HEK293 (cell line): ENCODE results near the gene FSTL4.
A peak's percentile ranks its signal among the peaks of the same experiment; 100 is the strongest.

Experiments used
- CTCF ChIA-PET: fragments of 350-600 bp; formaldehyde crosslinking; extraction: SDS; loops from one replicate; lab custom pipeline; 2021; ENCODE audit warnings: antibody characterized with exemption; lab: Yijun Ruan, JAX
- POLR2A ChIA-PET: fragments of 300-600 bp; formaldehyde crosslinking; extraction: SDS; loops from one replicate; lab custom pipeline; 2020; ENCODE audit warnings: antibody characterized with exemption, inconsistent platforms; lab: Yijun Ruan, JAX
- H3K27ac ChIP-seq: fragments of 200-500 bp; sonication (Bioruptor generic); 2 replicates; pipeline ENCODE4 v1.5.1; 2014; ENCODE audit warnings: low read depth, low read length, control low read depth, inconsistent platforms; ENCODE audit errors: extremely low read depth
- H3K36me3 ChIP-seq, 2 experiments: fragments of 200-500 bp in 1 of 2; sonication (Bioruptor generic) in 1 of 2; 1 replicate in 1 of 2; 2 replicates in 1 of 2; pipeline ENCODE4 v1.5.1; 2014 to 2017; ENCODE audit warnings: inconsistent platforms in 2 of 2, low read length in 2 of 2; ENCODE audit not compliant: control insufficient read depth in 2 of 2, insufficient read depth in 1 of 2
- H3K4me1 ChIP-seq: fragments of 200-500 bp; sonication (Bioruptor generic); 2 replicates; pipeline ENCODE4 v1.5.1; 2014; ENCODE audit warnings: mild to moderate bottlenecking, low read length, inconsistent platforms; ENCODE audit not compliant: control insufficient read depth, insufficient read depth
- H3K4me3 ChIP-seq: 2 replicates; pipeline ENCODE4 v1.5.1; 2011; ENCODE audit warnings: low read depth, mild to moderate bottlenecking, control low read depth, low read length, moderate library complexity
- H3K9me3 ChIP-seq: fragments of 200-500 bp; sonication (Bioruptor generic); 2 replicates; pipeline ENCODE4 v1.5.1; 2014; ENCODE audit warnings: low read depth, low read length, inconsistent platforms; ENCODE audit not compliant: control insufficient read depth, insufficient read depth
- KLF7 ChIP-seq: fragments of 450-650 bp; formaldehyde crosslinking; IDR thresholded peaks from 2 replicates; pipeline ENCODE4 v1.5.1; 2016; ENCODE audit warnings: missing biosample characterization, missing genetic modification characterization, borderline replicate concordance
- ZBTB1 ChIP-seq: fragments of 450-650 bp; formaldehyde crosslinking; IDR thresholded peaks from 2 replicates; pipeline ENCODE4 v1.5.1; 2016; ENCODE audit warnings: missing biosample characterization, missing genetic modification characterization
- ZBTB17 ChIP-seq: fragments of 450-650 bp; formaldehyde crosslinking; IDR thresholded peaks from 2 replicates; pipeline ENCODE4 v1.5.1; 2016; ENCODE audit warnings: missing biosample characterization, missing genetic modification characterization
- ZBTB7A ChIP-seq: fragments of 450-650 bp; formaldehyde crosslinking; IDR thresholded peaks from 2 replicates; pipeline ENCODE4 v1.5.1; 2016; ENCODE audit warnings: low read depth, missing biosample characterization, missing genetic modification characterization
- ZEB2 ChIP-seq: fragments of 450-650 bp; formaldehyde crosslinking; IDR thresholded peaks from 2 replicates; pipeline ENCODE4 v1.5.1; 2016; ENCODE audit warnings: missing biosample characterization, missing genetic modification characterization
- ZNF146 ChIP-seq: fragments of 450-650 bp; formaldehyde crosslinking; IDR thresholded peaks from 2 replicates; pipeline ENCODE4 v1.5.1; 2016; ENCODE audit warnings: missing biosample characterization, missing genetic modification characterization
- ZNF16 ChIP-seq: fragments of 450-650 bp; formaldehyde crosslinking; IDR thresholded peaks from 2 replicates; pipeline ENCODE4 v1.5.1; 2016; ENCODE audit warnings: low read depth, missing biosample characterization, missing genetic modification characterization
- ZNF423 ChIP-seq: fragments of 450-650 bp; formaldehyde crosslinking; IDR thresholded peaks from 2 replicates; pipeline ENCODE4 v1.5.1; 2016; ENCODE audit warnings: missing biosample characterization, missing genetic modification characterization
- ZNF600 ChIP-seq: fragments of 450-650 bp; formaldehyde crosslinking; IDR thresholded peaks from 2 replicates; pipeline ENCODE4 v1.5.1; 2016; ENCODE audit warnings: missing biosample characterization, missing genetic modification characterization
- ZNF629 ChIP-seq: fragments of 450-650 bp; formaldehyde crosslinking; IDR thresholded peaks from 2 replicates; pipeline ENCODE4 v1.5.1; 2017; ENCODE audit warnings: missing biosample characterization, missing genetic modification characterization
- ZNF768 ChIP-seq: fragments of 450-650 bp; formaldehyde crosslinking; IDR thresholded peaks from 2 replicates; pipeline ENCODE4 v1.5.1; 2018; ENCODE audit warnings: missing biosample characterization, mild to moderate bottlenecking, missing genetic modification characterization
- TF ChIP-seq, protein P1 (sequence below): fragments of 450-650 bp; IDR thresholded peaks from 2 replicates; pipeline ENCODE4 v1.5.1; 2018; ENCODE audit warnings: missing biosample characterization, mild to moderate bottlenecking, missing genetic modification characterization
- TF ChIP-seq, protein P2 (sequence below): fragments of 450-650 bp; formaldehyde crosslinking; IDR thresholded peaks from 2 replicates; pipeline ENCODE4 v1.5.1; 2016; ENCODE audit warnings: missing biosample characterization, missing genetic modification characterization
- TF ChIP-seq, protein P3 (sequence below): fragments of 450-650 bp; IDR thresholded peaks from 2 replicates; pipeline ENCODE4 v1.5.1; 2018; ENCODE audit warnings: missing biosample characterization, missing genetic modification characterization
- TF ChIP-seq, protein P4 (sequence below): fragments of 450-650 bp; formaldehyde crosslinking; IDR thresholded peaks from 2 replicates; pipeline ENCODE4 v1.5.1; 2016; ENCODE audit warnings: missing biosample characterization, missing genetic modification characterization
- TF ChIP-seq, protein P5 (sequence below): fragments of 450-650 bp; formaldehyde crosslinking; IDR thresholded peaks from 2 replicates; pipeline ENCODE4 v1.5.1; 2016; ENCODE audit warnings: missing biosample characterization, missing genetic modification characterization
- TF ChIP-seq, protein P6 (sequence below): fragments of 450-650 bp; formaldehyde crosslinking; IDR thresholded peaks from 2 replicates; pipeline ENCODE4 v1.5.1; 2016; ENCODE audit warnings: missing biosample characterization, missing genetic modification characterization
- TF ChIP-seq, protein P7 (sequence below): fragments of 450-650 bp; formaldehyde crosslinking; IDR thresholded peaks from 2 replicates; pipeline ENCODE4 v1.5.1; 2017; ENCODE audit warnings: missing biosample characterization, missing genetic modification characterization

FSTL4 gene

DNA sequence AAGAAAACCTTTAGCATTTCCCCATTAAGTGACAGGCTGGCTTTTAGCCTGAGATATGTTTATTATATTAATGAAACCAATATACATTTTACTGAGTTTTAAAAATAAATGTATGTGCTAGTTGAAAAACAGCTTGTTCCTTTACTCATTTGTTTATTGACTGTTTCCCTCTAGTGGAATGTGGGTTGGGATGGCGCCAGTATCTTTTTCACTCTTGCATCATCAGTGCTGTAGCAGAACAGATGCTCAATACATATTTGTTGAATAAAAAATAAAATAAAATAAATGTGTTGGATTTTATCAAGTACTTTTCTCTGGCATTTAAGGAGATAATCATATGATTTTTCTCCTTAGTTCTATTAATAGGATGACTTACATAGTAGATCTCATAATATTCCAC, 43.0 kb downstream of the FSTL4 start (continued):
- no peak for TF ChIP-seq ZBTB7A (tag by site-specific recombination)
- TF ChIP-seq ZBTB1 (tag by site-specific recombination) = no peak
- TF ChIP-seq ZNF629 (tag by site-specific recombination) = no peak
- no peak for TF ChIP-seq ZNF600
- no peak for TF ChIP-seq ZEB2 (tag by site-specific recombination)
- TF ChIP-seq, protein P1, sequence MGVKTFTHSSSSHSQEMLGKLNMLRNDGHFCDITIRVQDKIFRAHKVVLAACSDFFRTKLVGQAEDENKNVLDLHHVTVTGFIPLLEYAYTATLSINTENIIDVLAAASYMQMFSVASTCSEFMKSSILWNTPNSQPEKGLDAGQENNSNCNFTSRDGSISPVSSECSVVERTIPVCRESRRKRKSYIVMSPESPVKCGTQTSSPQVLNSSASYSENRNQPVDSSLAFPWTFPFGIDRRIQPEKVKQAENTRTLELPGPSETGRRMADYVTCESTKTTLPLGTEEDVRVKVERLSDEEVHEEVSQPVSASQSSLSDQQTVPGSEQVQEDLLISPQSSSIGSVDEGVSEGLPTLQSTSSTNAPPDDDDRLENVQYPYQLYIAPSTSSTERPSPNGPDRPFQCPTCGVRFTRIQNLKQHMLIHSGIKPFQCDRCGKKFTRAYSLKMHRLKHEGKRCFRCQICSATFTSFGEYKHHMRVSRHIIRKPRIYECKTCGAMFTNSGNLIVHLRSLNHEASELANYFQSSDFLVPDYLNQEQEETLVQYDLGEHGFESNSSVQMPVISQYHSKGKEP (tag by site-specific recombination) = no peak
- TF ChIP-seq, protein P2, sequence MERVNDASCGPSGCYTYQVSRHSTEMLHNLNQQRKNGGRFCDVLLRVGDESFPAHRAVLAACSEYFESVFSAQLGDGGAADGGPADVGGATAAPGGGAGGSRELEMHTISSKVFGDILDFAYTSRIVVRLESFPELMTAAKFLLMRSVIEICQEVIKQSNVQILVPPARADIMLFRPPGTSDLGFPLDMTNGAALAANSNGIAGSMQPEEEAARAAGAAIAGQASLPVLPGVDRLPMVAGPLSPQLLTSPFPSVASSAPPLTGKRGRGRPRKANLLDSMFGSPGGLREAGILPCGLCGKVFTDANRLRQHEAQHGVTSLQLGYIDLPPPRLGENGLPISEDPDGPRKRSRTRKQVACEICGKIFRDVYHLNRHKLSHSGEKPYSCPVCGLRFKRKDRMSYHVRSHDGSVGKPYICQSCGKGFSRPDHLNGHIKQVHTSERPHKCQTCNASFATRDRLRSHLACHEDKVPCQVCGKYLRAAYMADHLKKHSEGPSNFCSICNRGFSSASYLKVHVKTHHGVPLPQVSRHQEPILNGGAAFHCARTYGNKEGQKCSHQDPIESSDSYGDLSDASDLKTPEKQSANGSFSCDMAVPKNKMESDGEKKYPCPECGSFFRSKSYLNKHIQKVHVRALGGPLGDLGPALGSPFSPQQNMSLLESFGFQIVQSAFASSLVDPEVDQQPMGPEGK (tag by site-specific recombination) = no peak
- no peak for TF ChIP-seq ZBTB17 (tag by site-specific recombination)
- TF ChIP-seq, protein P3, sequence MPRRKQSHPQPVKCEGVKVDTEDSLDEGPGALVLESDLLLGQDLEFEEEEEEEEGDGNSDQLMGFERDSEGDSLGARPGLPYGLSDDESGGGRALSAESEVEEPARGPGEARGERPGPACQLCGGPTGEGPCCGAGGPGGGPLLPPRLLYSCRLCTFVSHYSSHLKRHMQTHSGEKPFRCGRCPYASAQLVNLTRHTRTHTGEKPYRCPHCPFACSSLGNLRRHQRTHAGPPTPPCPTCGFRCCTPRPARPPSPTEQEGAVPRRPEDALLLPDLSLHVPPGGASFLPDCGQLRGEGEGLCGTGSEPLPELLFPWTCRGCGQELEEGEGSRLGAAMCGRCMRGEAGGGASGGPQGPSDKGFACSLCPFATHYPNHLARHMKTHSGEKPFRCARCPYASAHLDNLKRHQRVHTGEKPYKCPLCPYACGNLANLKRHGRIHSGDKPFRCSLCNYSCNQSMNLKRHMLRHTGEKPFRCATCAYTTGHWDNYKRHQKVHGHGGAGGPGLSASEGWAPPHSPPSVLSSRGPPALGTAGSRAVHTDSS = no peak
- TF ChIP-seq, protein P4, sequence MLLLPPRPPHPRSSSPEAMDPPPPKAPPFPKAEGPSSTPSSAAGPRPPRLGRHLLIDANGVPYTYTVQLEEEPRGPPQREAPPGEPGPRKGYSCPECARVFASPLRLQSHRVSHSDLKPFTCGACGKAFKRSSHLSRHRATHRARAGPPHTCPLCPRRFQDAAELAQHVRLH (tag by site-specific recombination) = no peak
- no peak for TF ChIP-seq KLF7
- TF ChIP-seq, protein P5, sequence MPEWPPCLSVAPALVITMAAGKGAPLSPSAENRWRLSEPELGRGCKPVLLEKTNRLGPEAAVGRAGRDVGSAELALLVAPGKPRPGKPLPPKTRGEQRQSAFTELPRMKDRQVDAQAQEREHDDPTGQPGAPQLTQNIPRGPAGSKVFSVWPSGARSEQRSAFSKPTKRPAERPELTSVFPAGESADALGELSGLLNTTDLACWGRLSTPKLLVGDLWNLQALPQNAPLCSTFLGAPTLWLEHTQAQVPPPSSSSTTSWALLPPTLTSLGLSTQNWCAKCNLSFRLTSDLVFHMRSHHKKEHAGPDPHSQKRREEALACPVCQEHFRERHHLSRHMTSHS (tag by site-specific recombination) = no peak

DNA sequence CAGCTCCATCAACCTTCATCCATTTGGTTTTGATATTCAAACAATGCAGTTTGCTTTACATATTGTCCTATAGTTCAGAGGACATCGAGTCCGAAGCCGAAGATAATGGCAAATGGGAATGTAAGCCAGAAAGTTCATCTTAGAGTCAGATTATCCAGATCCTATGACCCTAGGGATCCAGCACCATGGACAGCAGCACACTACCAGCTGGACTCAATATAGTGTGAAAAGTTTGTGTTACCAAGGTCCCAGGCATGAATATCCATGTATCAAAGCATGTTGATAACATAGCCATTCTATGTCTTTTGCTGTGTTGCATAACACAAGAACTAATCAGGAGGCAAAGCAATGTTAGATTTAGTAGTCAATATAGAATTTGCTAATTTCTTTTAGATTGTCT, 46.3 kb downstream of the FSTL4 start:
- H3K27ac ChIP-seq = no peak overlapping the region
- no peaks in the 10 kb centered on the region for H3K4me1 ChIP-seq
- no peaks in the 10 kb centered on the region for H3K36me3 ChIP-seq
- CTCF ChIA-PET = no interaction called here
- TF ChIP-seq, protein P6, sequence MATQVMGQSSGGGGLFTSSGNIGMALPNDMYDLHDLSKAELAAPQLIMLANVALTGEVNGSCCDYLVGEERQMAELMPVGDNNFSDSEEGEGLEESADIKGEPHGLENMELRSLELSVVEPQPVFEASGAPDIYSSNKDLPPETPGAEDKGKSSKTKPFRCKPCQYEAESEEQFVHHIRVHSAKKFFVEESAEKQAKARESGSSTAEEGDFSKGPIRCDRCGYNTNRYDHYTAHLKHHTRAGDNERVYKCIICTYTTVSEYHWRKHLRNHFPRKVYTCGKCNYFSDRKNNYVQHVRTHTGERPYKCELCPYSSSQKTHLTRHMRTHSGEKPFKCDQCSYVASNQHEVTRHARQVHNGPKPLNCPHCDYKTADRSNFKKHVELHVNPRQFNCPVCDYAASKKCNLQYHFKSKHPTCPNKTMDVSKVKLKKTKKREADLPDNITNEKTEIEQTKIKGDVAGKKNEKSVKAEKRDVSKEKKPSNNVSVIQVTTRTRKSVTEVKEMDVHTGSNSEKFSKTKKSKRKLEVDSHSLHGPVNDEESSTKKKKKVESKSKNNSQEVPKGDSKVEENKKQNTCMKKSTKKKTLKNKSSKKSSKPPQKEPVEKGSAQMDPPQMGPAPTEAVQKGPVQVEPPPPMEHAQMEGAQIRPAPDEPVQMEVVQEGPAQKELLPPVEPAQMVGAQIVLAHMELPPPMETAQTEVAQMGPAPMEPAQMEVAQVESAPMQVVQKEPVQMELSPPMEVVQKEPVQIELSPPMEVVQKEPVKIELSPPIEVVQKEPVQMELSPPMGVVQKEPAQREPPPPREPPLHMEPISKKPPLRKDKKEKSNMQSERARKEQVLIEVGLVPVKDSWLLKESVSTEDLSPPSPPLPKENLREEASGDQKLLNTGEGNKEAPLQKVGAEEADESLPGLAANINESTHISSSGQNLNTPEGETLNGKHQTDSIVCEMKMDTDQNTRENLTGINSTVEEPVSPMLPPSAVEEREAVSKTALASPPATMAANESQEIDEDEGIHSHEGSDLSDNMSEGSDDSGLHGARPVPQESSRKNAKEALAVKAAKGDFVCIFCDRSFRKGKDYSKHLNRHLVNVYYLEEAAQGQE (tag by site-specific recombination) = peak; percentile 99
- TF ChIP-seq ZNF16 (tag by site-specific recombination) (no peak), ZNF146 (tag by site-specific recombination) (no peak), ZNF423 (tag by site-specific recombination) (no peak), ZNF768 (tag by site-specific recombination) (no peak)
- TF ChIP-seq, protein P7, sequence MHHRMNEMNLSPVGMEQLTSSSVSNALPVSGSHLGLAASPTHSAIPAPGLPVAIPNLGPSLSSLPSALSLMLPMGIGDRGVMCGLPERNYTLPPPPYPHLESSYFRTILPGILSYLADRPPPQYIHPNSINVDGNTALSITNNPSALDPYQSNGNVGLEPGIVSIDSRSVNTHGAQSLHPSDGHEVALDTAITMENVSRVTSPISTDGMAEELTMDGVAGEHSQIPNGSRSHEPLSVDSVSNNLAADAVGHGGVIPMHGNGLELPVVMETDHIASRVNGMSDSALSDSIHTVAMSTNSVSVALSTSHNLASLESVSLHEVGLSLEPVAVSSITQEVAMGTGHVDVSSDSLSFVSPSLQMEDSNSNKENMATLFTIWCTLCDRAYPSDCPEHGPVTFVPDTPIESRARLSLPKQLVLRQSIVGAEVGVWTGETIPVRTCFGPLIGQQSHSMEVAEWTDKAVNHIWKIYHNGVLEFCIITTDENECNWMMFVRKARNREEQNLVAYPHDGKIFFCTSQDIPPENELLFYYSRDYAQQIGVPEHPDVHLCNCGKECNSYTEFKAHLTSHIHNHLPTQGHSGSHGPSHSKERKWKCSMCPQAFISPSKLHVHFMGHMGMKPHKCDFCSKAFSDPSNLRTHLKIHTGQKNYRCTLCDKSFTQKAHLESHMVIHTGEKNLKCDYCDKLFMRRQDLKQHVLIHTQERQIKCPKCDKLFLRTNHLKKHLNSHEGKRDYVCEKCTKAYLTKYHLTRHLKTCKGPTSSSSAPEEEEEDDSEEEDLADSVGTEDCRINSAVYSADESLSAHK (tag by site-specific recombination) = no peak
- H3K4me3 ChIP-seq = no peak overlapping the region
- H3K9me3 ChIP-seq = no peaks in the 10 kb centered on the region
- POLR2A ChIA-PET = no interaction called here
